H1 (cell line): ENCODE results near the gene CYBA. TPM values are rescaled to one million over a fixed set of nuclear protein-coding genes. Genes with fewer than 3 reads are reported as not detected.

Experiments used
- CTCF ChIA-PET: fragments of 300-600 bp; sonication (Branson Sonifier 250); formaldehyde crosslinking; loops from one replicate; lab custom pipeline; 2021; ENCODE audit not compliant: partially characterized antibody; lab: Charles Lee
- POLR2A ChIA-PET: fragments of 300-600 bp; sonication (Branson Sonifier 250); formaldehyde crosslinking; loops from one replicate; lab custom pipeline; 2021; ENCODE audit warnings: inconsistent platforms; ENCODE audit not compliant: partially characterized antibody; lab: Charles Lee
- DNase-seq, 2 experiments: peaks; one replicate each; pipeline versions ENCODE4 v3.0.0 to v3.0.0-alpha.2; 2010 to 2022; ENCODE audit warnings: low spot score in 2 of 2, low read depth in 1 of 2, mixed read lengths in 1 of 2
- FAIRE-seq: peaks from 2 replicates; lab custom pipeline; 2011; peaks lifted over from hg19 to GRCh38; lab: Jason Lieb, UNC
- H2AFZ ChIP-seq: 2 replicates; pipeline ENCODE4 v1.8.1; 2012; ENCODE audit warnings: low read length, inconsistent platforms
- H2AK5ac ChIP-seq: 2 replicates; pipeline ENCODE4 v1.6.1; 2013; ENCODE audit warnings: low read depth, low read length
- H2BK120ac ChIP-seq: replicated peaks from 2 replicates; pipeline ENCODE3; 2013; ENCODE audit warnings: low read depth, low read length, inconsistent platforms
- H2BK12ac ChIP-seq: 2 replicates; pipeline ENCODE4 v1.6.1; 2013; ENCODE audit warnings: low read depth, low read length
- H2BK15ac ChIP-seq: 2 replicates; pipeline ENCODE4 v1.6.1; 2013; ENCODE audit warnings: low read length
- H2BK20ac ChIP-seq: 2 replicates; pipeline ENCODE4 v1.6.1; 2013; ENCODE audit warnings: low read length
- H2BK5ac ChIP-seq: 2 replicates; pipeline ENCODE4 v1.6.1; 2013; ENCODE audit warnings: low read depth, low read length
- H3K14ac ChIP-seq: 2 replicates; pipeline ENCODE4 v1.6.1; 2013; ENCODE audit warnings: inconsistent platforms; ENCODE audit not compliant: insufficient read length
- H3K18ac ChIP-seq: 2 replicates; pipeline ENCODE4 v1.6.1; 2013; ENCODE audit warnings: low read length; ENCODE audit errors: extremely low read depth
- H3K23ac ChIP-seq: 2 replicates; pipeline ENCODE4 v1.6.1; 2013; ENCODE audit warnings: inconsistent platforms; ENCODE audit not compliant: insufficient read length
- H3K23me2 ChIP-seq: 2 replicates; pipeline ENCODE4 v1.6.1; 2013; ENCODE audit warnings: low read depth, low read length
- H3K27ac ChIP-seq: 2 replicates; pipeline ENCODE4 v1.6.1; 2011; ENCODE audit warnings: low read depth, low read length, inconsistent platforms
- H3K27me3 ChIP-seq, 4 experiments: replicated peaks in 1 of 4; 1 replicate in 1 of 4; 2 replicates in 3 of 4; pipeline versions ENCODE4 v1.6.1 to v1.8.1; 2011 to 2013; ENCODE audit warnings: low read length in 3 of 4, mild to moderate bottlenecking in 3 of 4, inconsistent platforms in 2 of 4, mixed read lengths in 2 of 4, moderate library complexity in 1 of 4; ENCODE audit not compliant: control insufficient read depth in 3 of 4, insufficient read depth in 3 of 4; ENCODE audit errors: extremely low read depth in 1 of 4
- H3K36me3 ChIP-seq, 4 experiments: 2 replicates each; pipeline versions ENCODE4 v1.6.1 to v1.8.1; 2011 to 2013; ENCODE audit warnings: mild to moderate bottlenecking in 4 of 4, low read length in 3 of 4, moderate library complexity in 2 of 4, control low read depth in 1 of 4, inconsistent platforms in 1 of 4; ENCODE audit not compliant: insufficient read depth in 4 of 4, control insufficient read depth in 2 of 4
- H3K4ac ChIP-seq: replicated peaks from 2 replicates; pipeline ENCODE3; 2013; ENCODE audit warnings: low read length, low read depth, mixed read lengths, inconsistent platforms; ENCODE audit not compliant: insufficient read length
- H3K4me1 ChIP-seq, 4 experiments: replicated peaks in 1 of 4; 1 replicate in 1 of 4; 2 replicates in 3 of 4; pipeline versions ENCODE4 v1.6.1 to v1.8.1; 2011 to 2013; ENCODE audit warnings: low read length in 3 of 4, inconsistent platforms in 2 of 4, mixed read lengths in 1 of 4; ENCODE audit not compliant: insufficient read depth in 4 of 4, control insufficient read depth in 3 of 4
- H3K4me2 ChIP-seq, 2 experiments: 2 replicates each; pipeline versions ENCODE4 v1.6.1 to v1.8.1; 2011 to 2013; ENCODE audit warnings: low read depth in 2 of 2, low read length in 2 of 2, control low read depth in 1 of 2, inconsistent platforms in 1 of 2, mild to moderate bottlenecking in 1 of 2; ENCODE audit not compliant: insufficient read depth in 1 of 2
- H3K4me3 ChIP-seq, 4 experiments: fragments of 200-600, 300-600 bp in 1 of 4; sonication (generic), shearing (Covaris generic), sonication (Bioruptor Twin) in 1 of 4; 2 replicates each; pipeline versions ENCODE4 v1.5.1 to v1.8.1; 2011 to 2016; ENCODE audit warnings: low read length in 4 of 4, low read depth in 3 of 4, control low read depth in 2 of 4, inconsistent platforms in 2 of 4, mild to moderate bottlenecking in 2 of 4, mixed read lengths in 1 of 4, moderate library complexity in 1 of 4; ENCODE audit not compliant: insufficient read depth in 2 of 4; ENCODE audit errors: extremely low read depth in 1 of 4
- H3K56ac ChIP-seq: replicated peaks from 2 replicates; pipeline ENCODE3; 2013; ENCODE audit warnings: low read depth, mild to moderate bottlenecking, mixed read lengths, low read length, inconsistent platforms; ENCODE audit not compliant: insufficient read length
- H3K79me1 ChIP-seq: 2 replicates; pipeline ENCODE4 v1.6.1; 2013; ENCODE audit warnings: low read depth, low read length, control low read depth
- H3K79me2 ChIP-seq, 2 experiments: 2 replicates each; pipeline versions ENCODE4 v1.6.1 to v1.8.1; 2012 to 2013; ENCODE audit warnings: low read length in 2 of 2, mild to moderate bottlenecking in 2 of 2, inconsistent platforms in 1 of 2; ENCODE audit not compliant: insufficient read depth in 2 of 2, control insufficient read depth in 1 of 2
- H3K9ac ChIP-seq, 4 experiments: replicated peaks in 1 of 4; 1 replicate in 1 of 4; 2 replicates in 3 of 4; pipeline versions ENCODE4 v1.6.1 to v1.8.1; 2011 to 2013; ENCODE audit warnings: low read depth in 3 of 4, low read length in 3 of 4, control low read depth in 2 of 4, mild to moderate bottlenecking in 2 of 4, moderate library complexity in 2 of 4, inconsistent platforms in 1 of 4; ENCODE audit errors: extremely low read depth in 1 of 4
- H3K9me3 ChIP-seq, 2 experiments: 2 replicates each; pipeline versions ENCODE4 v1.6.1 to v1.8.1; 2012 to 2013; ENCODE audit warnings: mild to moderate bottlenecking in 2 of 2, moderate library complexity in 2 of 2, control low read depth in 1 of 2, inconsistent platforms in 1 of 2, low read depth in 1 of 2, low read length in 1 of 2, mixed read lengths in 1 of 2; ENCODE audit not compliant: insufficient read depth in 2 of 2
- H4K20me1 ChIP-seq, 2 experiments: replicated peaks in 1 of 2; 2 replicates each; pipeline versions ENCODE3 to v1.8.1; 2011 to 2013; ENCODE audit warnings: inconsistent platforms in 2 of 2, low read length in 2 of 2, mild to moderate bottlenecking in 1 of 2; ENCODE audit not compliant: insufficient read depth in 2 of 2, control insufficient read depth in 1 of 2
- H4K5ac ChIP-seq: 2 replicates; pipeline ENCODE4 v1.6.1; 2013; ENCODE audit warnings: low read length, low read depth, mixed read lengths, inconsistent platforms; ENCODE audit not compliant: insufficient read length
- H4K8ac ChIP-seq: 2 replicates; pipeline ENCODE4 v1.8.0; 2013; ENCODE audit warnings: mild to moderate bottlenecking, moderate library complexity, low read length, inconsistent platforms; ENCODE audit not compliant: insufficient read depth; ENCODE audit errors: extremely low read depth
- H4K91ac ChIP-seq: replicated peaks from 2 replicates; pipeline ENCODE3; 2013; ENCODE audit warnings: low read length, mixed read lengths, inconsistent platforms; ENCODE audit not compliant: insufficient read length
- EZH2 ChIP-seq: fragments of 200-600 bp; sonication (generic); IDR thresholded peaks from 2 replicates; pipeline ENCODE4 v1.7.1; 2012; ENCODE audit warnings: low read depth, mild to moderate bottlenecking, moderate library complexity, low read length, inconsistent platforms; ENCODE audit not compliant: severe bottlenecking
- MAX ChIP-seq: IDR thresholded peaks from 2 replicates; pipeline ENCODE4 v1.6.1; 2012; ENCODE audit warnings: inconsistent platforms
- RFX5 ChIP-seq: IDR thresholded peaks from 2 replicates; pipeline ENCODE4 v1.6.1; 2011; ENCODE audit warnings: low read depth, low read length, improper control_type of control experiment, borderline replicate concordance
- SAP30 ChIP-seq: fragments of 300-600 bp; sonication (generic); IDR thresholded peaks from 2 replicates; pipeline ENCODE4 v1.7.1; 2012; ENCODE audit warnings: low read length, moderate library complexity, mild to moderate bottlenecking, inconsistent platforms; ENCODE audit not compliant: insufficient read depth, insufficient replicate concordance
- SIN3A ChIP-seq, 2 experiments: IDR thresholded peaks in 1 of 2; conservative IDR thresholded peaks in 1 of 2; 2 replicates each; pipeline ENCODE4 v1.6.1; 2011 to 2012; ENCODE audit warnings: low read length in 2 of 2, improper control_type of control experiment in 1 of 2, low read depth in 1 of 2, mild to moderate bottlenecking in 1 of 2
- TBP ChIP-seq: IDR thresholded peaks from 2 replicates; pipeline ENCODE4 v1.6.1; 2011; ENCODE audit warnings: low read depth, low read length, improper control_type of control experiment
- USF2 ChIP-seq: IDR thresholded peaks from 2 replicates; pipeline ENCODE4 v1.6.1; 2011; ENCODE audit warnings: low read length, improper control_type of control experiment
- WGBS, 2 experiments: shearing (Covaris generic) in 1 of 2; methylation state at CpG; one replicate each; pipeline versions ENCODE4 v1.1.6 to v1.1.7; 2013 to 2015; ENCODE audit warnings: low lambda C conversion rate in 2 of 2, mixed read lengths in 2 of 2, inconsistent platforms in 1 of 2, low coverage in 1 of 2, missing lambda C conversion rate in 1 of 2; ENCODE audit not compliant: insufficient replicate concordance in 2 of 2, insufficient coverage in 1 of 2, insufficient read length in 1 of 2; ENCODE audit errors: extremely low coverage in 1 of 2, missing lambda C conversion rate in 1 of 2; 5-methylcytosine and 5-hydroxymethylcytosine counted together
- polyA plus RNA-seq, 7 experiments: library from polyadenylated mRNA; depleted of rRNA in 3 of 7; stranded (reverse) in 5 of 7; unstranded in 2 of 7; fragments of >200 nt in 5 of 7; fragments of 200-250 nt in 2 of 7; gene quantifications; 1 replicate in 5 of 7; 2 replicates in 1 of 7; 4 replicates in 1 of 7; pipeline versions ENCODE4 v1.2.1 to v1.2.3, GENCODE V29; 2011 to 2013; ENCODE audit warnings: missing spikeins in 2 of 7, mixed read lengths in 2 of 7
- total RNA-seq: library from RNA; stranded (reverse); fragmentation: NEBNext Ultra II Directional; extraction: Animal tissue kit (Norgen Biotek cat#: 25700); gene quantifications from 2 replicates; pipeline ENCODE4 v1.2.1, GENCODE V29; 2021

CYBA gene
- total and polyA plus RNA-seq, 2 of the 8 experiments (the other 6 are each of a cell fraction or from before 2014, with no cell fraction given), result 136 to 254 TPM

- CTCF ChIA-PET, result interaction anchor here (0.7 to 5.7 kb wide), 19 partner anchors 9 to 206 kb away, joined by 3 to 87 read pairs (median 5); no protein-coding TSS in a partner anchor
- Histone ChIP-seq H2BK15ac (peak overlapping the region; percentile 97), H3K9ac (peak overlapping the region in 3 of 4 experiments; percentile 13 to 29 (median 15); a peak in 3 of 7 replicates), H2BK20ac (no peak overlapping the region), H4K20me1 (peaks cover 0 to 2% of the 10 kb centered on the region in 2 experiments), H3K79me1 (no peaks in the 10 kb centered on the region), H4K5ac (no peak overlapping the region), H3K4me3 (peak overlapping the region; percentile 61 to 77 (median 69)), H3K27me3 (peaks cover 0 to 12% (median 9%) of the 10 kb centered on the region in 4 experiments; a peak in 3 of 7 replicates), H3K9me3 (no peaks in the 10 kb centered on the region), H3K14ac (no peak overlapping the region), H3K23ac (no peak overlapping the region), H3K23me2 (peaks cover 13% of the 10 kb centered on the region; the same call in 1 of the 2 replicates), H3K27ac (no peak overlapping the region), H3K4me2 (peak overlapping the region; percentile 69 to 95), H2BK120ac (no peak overlapping the region), H4K8ac (0 out of 2 replicates have a peak overlapping the region, but pooled peaks have one; percentile 8), H3K4me1 (peaks cover 0 to 8% (median 6%) of the 10 kb centered on the region in 4 experiments; a peak in 6 of 7 replicates), H3K79me2 (no peaks in the 10 kb centered on the region), H2AFZ (peak overlapping the region; percentile 66; the same call in 1 of the 2 replicates), H3K4ac (no peak overlapping the region), H2BK12ac (0 out of 2 replicates have a peak overlapping the region, but pooled peaks have one; percentile 23), H2BK5ac (peak overlapping the region; percentile 35; the same call in 1 of the 2 replicates), H3K18ac (no peak overlapping the region; the same call in 1 of the 2 replicates), H3K56ac (peak overlapping the region; percentile 24), H4K91ac (peak overlapping the region; percentile 12), H2AK5ac (0 out of 2 replicates have a peak overlapping the region, but pooled peaks have one; percentile 6), H3K36me3 (no peaks in the 10 kb centered on the region)
- POLR2A ChIA-PET, result interaction anchor here (0.6 to 2.3 kb wide), 9 partner anchors 10 to 176 kb away, joined by 3 to 6 read pairs (median 4); partner anchors contain the start of genes CTU2, MVD and RNF166
- WGBS, 2 experiments, result 10% methylated on average over 26 of the region's 33 CpGs; no CpG with 5 or more reads in 1 of the 2 experiments
- FAIRE-seq (no peak), DNase-seq (peak in 1 of 2 experiments; percentile 79)
- TF ChIP-seq RFX5 (no peak), SIN3A (conservative IDR thresholded peaks at IDR 0.05 in 1 of 2, IDR thresholded peaks at IDR 0.05 in 1 of 2; ENCODE audit: low read depth in 1 of 2, low read length in 2 of 2) (no peak; a peak in 1 of 4 replicates), USF2 (no peak), EZH2 (peak; percentile 19), TBP (no peak), SAP30 (no peak), MAX (peak; percentile 26; the same call in 1 of the 2 replicates)
Measured at GRCh38 chr16:88685156-88686061, 34.6 kb upstream of the CYBA start.
